Measurements from ENCODE around the gene CEP55. TPM values are rescaled to one million over a fixed set of nuclear protein-coding genes. Genes with fewer than 3 reads are reported as not detected.

CEP55 gene
- total and polyA plus RNA-seq, 4 donors: 1.6 to 3.5 (median 1.8) TPM

DNA sequence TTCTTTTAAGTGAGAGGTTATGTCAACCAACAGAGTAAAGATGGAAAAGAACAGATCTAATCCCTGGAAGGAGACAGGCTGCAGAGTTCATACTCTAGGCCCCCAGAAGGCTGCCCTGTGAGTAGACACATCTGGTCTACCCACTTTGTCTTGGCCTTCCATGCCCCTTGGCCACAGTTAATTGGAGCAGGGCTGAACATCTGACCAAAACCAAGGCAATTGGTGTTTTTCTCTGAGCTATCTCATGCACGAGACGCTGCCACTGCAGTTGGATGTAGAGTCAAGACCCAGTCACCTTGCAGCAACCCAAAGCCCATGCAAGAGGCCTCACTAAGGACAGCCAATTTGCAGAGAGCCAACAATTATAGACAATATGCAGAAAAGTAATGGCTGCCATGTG is 23.3 kb upstream of the CEP55 start:
- no peak overlapping the region for H3K4me3 ChIP-seq
- no peaks in the 10 kb centered on the region for H3K9me3 ChIP-seq (ENCODE audit: control insufficient read depth in 4 of 4, insufficient read depth in 3 of 4, low read length in 3 of 4)
- 83 to 89% methylated on average over 2 of the region's 2 CpGs for WGBS, 2 donors
- no peak for DNase-seq
- ATAC-seq (ENCODE audit: insufficient read depth, low FRiP score): no peak
- H3K9ac ChIP-seq (ENCODE audit: insufficient read depth in 1 of 2, low read length in 2 of 2): no peak overlapping the region
- TF ChIP-seq CTCF (IDR thresholded peaks at IDR 0.05; ENCODE audit: control extremely low read depth, extremely low read depth): no peak
- peaks cover 0 to 21% (median 2%) of the 10 kb centered on the region in 5 donors for H3K4me1 ChIP-seq (ENCODE audit: control insufficient read depth in 5 of 5, insufficient read depth in 5 of 5, low read length in 5 of 5)
- no peaks in the 10 kb centered on the region for H3K27me3 ChIP-seq (ENCODE audit: control insufficient read depth in 3 of 3, insufficient read depth in 3 of 3, low read length in 2 of 3)
- peak overlapping the region in 1 of 2 donors; percentile 18 for H3K27ac ChIP-seq (ENCODE audit: low read depth in 1 of 2, low read length in 1 of 2)
- peaks cover 0 to 4% (median under 1%) of the 10 kb centered on the region in 4 donors for H3K36me3 ChIP-seq (ENCODE audit: control insufficient read depth in 4 of 4, insufficient read depth in 4 of 4, low read length in 4 of 4)

GRCh38 chr10:93473804-93474472 is 22.5 kb upstream of the CEP55 start:
- Histone ChIP-seq H3K4me3 (no peak overlapping the region), H3K27ac (ENCODE audit: low read depth in 1 of 2, low read length in 1 of 2) (peak overlapping the region in 1 of 2 donors; percentile 18), H3K9me3 (ENCODE audit: control insufficient read depth in 4 of 4, insufficient read depth in 3 of 4, low read length in 3 of 4) (no peaks in the 10 kb centered on the region), H3K27me3 (ENCODE audit: control insufficient read depth in 3 of 3, insufficient read depth in 3 of 3, low read length in 2 of 3) (no peaks in the 10 kb centered on the region), H3K36me3 (ENCODE audit: control insufficient read depth in 4 of 4, insufficient read depth in 4 of 4, low read length in 4 of 4) (peaks cover 0 to 4% (median under 1%) of the 10 kb centered on the region in 4 donors), H3K4me1 (ENCODE audit: control insufficient read depth in 5 of 5, insufficient read depth in 5 of 5, low read length in 5 of 5) (peaks cover 0 to 23% (median 2%) of the 10 kb centered on the region in 5 donors), H3K9ac (ENCODE audit: insufficient read depth in 1 of 2, low read length in 2 of 2) (no peak overlapping the region)
- no peak for TF ChIP-seq CTCF (IDR thresholded peaks at IDR 0.05; ENCODE audit: control extremely low read depth, extremely low read depth)
- ATAC-seq (ENCODE audit: insufficient read depth, low FRiP score) (no peak), DNase-seq (no peak)
- WGBS, 2 donors: 76 to 89% methylated on average over 7 of the region's 7 CpGs

- Histone ChIP-seq H3K4me1 (ENCODE audit: control insufficient read depth in 5 of 5, insufficient read depth in 5 of 5, low read length in 5 of 5) (peaks cover 0 to 18% (median 2%) of the 10 kb centered on the region in 5 donors), H3K27ac (ENCODE audit: low read depth in 1 of 2, low read length in 1 of 2) (peak overlapping the region in 1 of 2 donors; percentile 72), H3K9me3 (ENCODE audit: control insufficient read depth in 4 of 4, insufficient read depth in 3 of 4, low read length in 3 of 4) (no peaks in the 10 kb centered on the region), H3K36me3 (ENCODE audit: control insufficient read depth in 4 of 4, insufficient read depth in 4 of 4, low read length in 4 of 4) (peaks cover 0 to 4% (median under 1%) of the 10 kb centered on the region in 4 donors), H3K4me3 (no peak overlapping the region), H3K9ac (ENCODE audit: insufficient read depth in 1 of 2, low read length in 2 of 2) (no peak overlapping the region), H3K27me3 (ENCODE audit: control insufficient read depth in 3 of 3, insufficient read depth in 3 of 3, low read length in 2 of 3) (no peaks in the 10 kb centered on the region)
- WGBS, 2 donors: 66 to 73% methylated on average over 2 of the region's 2 CpGs
- DNase-seq (no peak), ATAC-seq (ENCODE audit: insufficient read depth, low FRiP score) (no peak)
- no peak for TF ChIP-seq CTCF (IDR thresholded peaks at IDR 0.05; ENCODE audit: control extremely low read depth, extremely low read depth)
Measured at GRCh38 chr10:93475227-93475626, 21.2 kb upstream of the CEP55 start.

All from lung (tissue), 12 donors.